ENCODE results near the gene DDIAS. TPM values are rescaled to one million over a fixed set of nuclear protein-coding genes. Genes with fewer than 3 reads are reported as not detected.
A peak's percentile ranks its signal among the peaks of the same experiment; 100 is the strongest.
"Not testable (repeated sequence)": the region's sequence is repeated elsewhere in the genome, so short reads cannot be mapped to it uniquely, and the experiment has no call there.

DDIAS gene
- total and polyA plus RNA-seq, 2 donors (not counting 1 experiment from before 2014, with no cell fraction given) = 1.7 to 3.3 TPM

DNA sequence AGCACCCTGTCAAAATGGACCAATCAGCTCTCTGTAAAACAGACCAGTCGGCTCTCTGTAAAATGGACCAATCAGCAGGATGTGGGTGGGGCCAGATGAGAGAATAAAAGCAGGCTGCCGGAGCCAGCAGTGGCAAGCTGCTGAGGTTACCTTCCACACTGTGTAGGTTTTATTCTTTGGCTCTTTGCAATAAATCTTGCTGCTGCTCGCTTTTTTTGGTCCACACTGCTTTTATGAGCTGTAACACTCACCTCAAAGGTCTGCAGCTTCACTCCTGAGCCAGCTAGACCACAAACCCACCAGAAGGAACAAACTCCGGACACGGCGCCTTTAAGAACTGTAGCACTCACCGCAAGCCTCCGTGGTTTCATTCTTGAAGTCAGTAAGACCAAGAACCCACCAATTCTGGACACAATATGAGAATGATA is 70.0 kb downstream of the DDIAS start:
- Histone ChIP-seq H2AFZ (ENCODE audit: insufficient read depth, low read depth, low read length, poor library complexity, severe bottlenecking) (peak overlapping the region; percentile 37), H3K4me2 (replicated peaks; ENCODE audit: low read depth, low read length, poor library complexity, severe bottlenecking) (peak overlapping the region; percentile 39), H3K4me3 (ENCODE audit: control extremely low read depth in 1 of 5, extremely low read depth in 1 of 5, insufficient read depth in 1 of 5, low read depth in 2 of 5, low read length in 4 of 5) (peak overlapping the region in 4 of 5 experiments; percentile 39 to 60 (median 52)), H3K27ac (ENCODE audit: low read length in 2 of 2) (peak overlapping the region in 1 of 2 donors; percentile 14), H3K4me1 (ENCODE audit: control insufficient read depth in 2 of 2, insufficient read depth in 2 of 2, low read length in 2 of 2) (peaks cover 35 to 36% of the 10 kb centered on the region in 2 donors), H3K9ac (ENCODE audit: low read length) (peak overlapping the region; percentile 49)
- WGBS (ENCODE audit: insufficient coverage) = 44% methylated on average over 2 of the region's 8 CpGs
- DNase-seq = peak; percentile 38
- not testable (repeated sequence) for H3K9me3 ChIP-seq (ENCODE audit: control extremely low read depth in 1 of 3, control insufficient read depth in 2 of 3, insufficient read depth in 1 of 3, low read length in 2 of 3); ATAC-seq (ENCODE audit: low read depth); H3K79me2 ChIP-seq (ENCODE audit: control insufficient read depth, insufficient read depth, low read length); H3K27me3 Mint-ChIP-seq; H4K20me1 ChIP-seq (ENCODE audit: control insufficient read depth, insufficient read depth, low read length, poor library complexity, severe bottlenecking); H3K9me3 Mint-ChIP-seq (ENCODE audit: insufficient read depth); H3K27me3 ChIP-seq (replicated peaks in 1 of 4; ENCODE audit: control extremely low read depth in 1 of 4, control insufficient read depth in 3 of 4, insufficient read depth in 4 of 4, low read length in 3 of 4); H3K36me3 ChIP-seq (replicated peaks in 1 of 2; ENCODE audit: control extremely low read depth in 1 of 2, control insufficient read depth in 1 of 2, extremely low read depth in 1 of 2, insufficient read depth in 2 of 2, low read length in 1 of 2)
- Mint-ChIP-seq H3K4me1 (peaks cover 54% of the 10 kb centered on the region), H3K4me3 (peak overlapping the region; percentile 81), H3K27ac (peak overlapping the region; percentile 26)
- intact Hi-C loops (cut with micrococcal nuclease) = loop anchor here (5.0 kb wide), 2 partner anchors 36 to 39 kb away; no protein-coding TSS in a partner anchor
- CTCF ChIA-PET = interaction anchor here (1.2 to 1.6 kb wide), 2 partner anchors 15 to 279 kb away, joined by 3 to 4 read pairs; no protein-coding TSS in a partner anchor
- POLR2A ChIA-PET = interaction anchor here (1.4 kb wide), 1 partner anchor 101 kb away, joined by 3 read pairs; the partner anchor contains the start of gene RAB30

DNA sequence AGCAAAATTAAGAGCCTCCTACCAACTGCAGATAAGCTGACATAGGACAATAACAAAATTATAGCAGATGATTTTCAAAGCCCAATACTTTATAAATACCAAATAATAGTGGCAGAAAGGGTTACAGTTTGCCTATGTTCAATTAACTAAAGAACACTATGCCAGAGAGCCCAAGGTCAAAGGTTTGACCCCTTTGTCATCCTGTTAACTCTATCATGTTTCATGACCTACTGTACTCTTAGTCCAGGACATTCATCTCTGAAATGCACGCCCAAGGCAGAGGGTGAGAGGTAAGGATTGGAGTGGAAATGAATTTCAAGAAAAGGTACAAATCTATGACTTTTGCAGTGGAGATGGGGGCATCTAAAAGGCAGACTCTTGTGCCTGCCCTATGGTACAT is 70.6 kb downstream of the DDIAS start:
- 83% methylated on average over 1 of the region's 1 CpG for WGBS (ENCODE audit: insufficient coverage)
- ATAC-seq (ENCODE audit: low read depth) = no peak
- CTCF ChIA-PET = interaction anchor here (1.2 to 1.6 kb wide), 2 partner anchors 16 to 278 kb away, joined by 3 to 4 read pairs; no protein-coding TSS in a partner anchor

More for the DNA sequence above, 70.6 kb downstream of the DDIAS start:
- Histone ChIP-seq H2AFZ (ENCODE audit: insufficient read depth, low read depth, low read length, poor library complexity, severe bottlenecking) (no peak overlapping the region), H3K4me3 (ENCODE audit: control extremely low read depth in 1 of 5, extremely low read depth in 1 of 5, insufficient read depth in 1 of 5, low read depth in 2 of 5, low read length in 4 of 5) (peak overlapping the region in 4 of 5 experiments; percentile 39 to 60 (median 52)), H3K9ac (ENCODE audit: low read length) (peak overlapping the region; percentile 49), H3K79me2 (ENCODE audit: control insufficient read depth, insufficient read depth, low read length) (peaks cover 3% of the 10 kb centered on the region), H3K4me2 (replicated peaks; ENCODE audit: low read depth, low read length, poor library complexity, severe bottlenecking) (peak overlapping the region; percentile 39), H3K36me3 (replicated peaks in 1 of 2; ENCODE audit: control extremely low read depth in 1 of 2, control insufficient read depth in 1 of 2, extremely low read depth in 1 of 2, insufficient read depth in 2 of 2, low read length in 1 of 2) (no peaks in the 10 kb centered on the region), H3K9me3 (ENCODE audit: control extremely low read depth in 1 of 3, control insufficient read depth in 2 of 3, insufficient read depth in 1 of 3, low read length in 2 of 3) (peaks cover 0 to 7% (median 0%) of the 10 kb centered on the region in 3 donors), H3K27ac (ENCODE audit: low read length in 2 of 2) (no peak overlapping the region), H4K20me1 (ENCODE audit: control insufficient read depth, insufficient read depth, low read length, poor library complexity, severe bottlenecking) (no peaks in the 10 kb centered on the region), H3K27me3 (replicated peaks in 1 of 4; ENCODE audit: control extremely low read depth in 1 of 4, control insufficient read depth in 3 of 4, insufficient read depth in 4 of 4, low read length in 3 of 4) (no peaks in the 10 kb centered on the region), H3K4me1 (ENCODE audit: control insufficient read depth in 2 of 2, insufficient read depth in 2 of 2, low read length in 2 of 2) (peaks cover 40 to 42% of the 10 kb centered on the region in 2 donors)
- no peak for DNase-seq
- H3K27me3 Mint-ChIP-seq = no peaks in the 10 kb centered on the region
- H3K27ac Mint-ChIP-seq = no peak overlapping the region
- no peak for TF ChIP-seq EZH2 (IDR thresholded peaks at IDR 0.05; ENCODE audit: borderline replicate concordance, insufficient read depth, low read depth, low read length, poor library complexity, severe bottlenecking)
- no peak for TF ChIP-seq CTCF (IDR thresholded peaks at IDR 0.05)
- POLR2A ChIA-PET = interaction anchor here (1.4 kb wide), 1 partner anchor 100 kb away, joined by 3 read pairs; the partner anchor contains the start of gene RAB30
- H3K4me3 Mint-ChIP-seq = peak overlapping the region; percentile 81
- intact Hi-C loops (cut with micrococcal nuclease) = loop anchor here (5.0 kb wide), 2 partner anchors 35 to 40 kb away; no protein-coding TSS in a partner anchor
- H3K4me1 Mint-ChIP-seq = peaks cover 60% of the 10 kb centered on the region
- H3K9me3 Mint-ChIP-seq (ENCODE audit: insufficient read depth) = no peaks in the 10 kb centered on the region
